K562 (cell line): ENCODE data around the gene ZNF333. TPM values are rescaled to one million over a fixed set of nuclear protein-coding genes. Genes with fewer than 3 reads are reported as not detected.
"Not testable (repeated sequence)": the region's sequence is repeated elsewhere in the genome, so short reads cannot be mapped to it uniquely, and the experiment has no call there.

ENCODE experiments used
- ATAC-seq: fragments of 200-7000 bp; cut with Tn5 transposase; 3 replicates; pipeline ENCODE4 v1.9.1; 2020; ENCODE audit warnings: moderate library complexity
- BruUV-seq: library from RNA; stranded (reverse); fragments of 400-500 nt; replicated peaks from 2 replicates; lab custom pipeline; 2021; lab: Mats Ljungman, UMichigan
- CTCF ChIA-PET: fragments of 300-600 bp; formaldehyde crosslinking; extraction: SDS; loops from one replicate; lab custom pipeline; 2021; ENCODE audit warnings: low intra/inter-chr PET ratio; lab: Yijun Ruan, JAX
- POLR2A ChIA-PET: fragments of 300-600, 350-650 bp; sonication (Branson Sonifier 250); formaldehyde crosslinking; extraction: SDS; loops from one replicate; lab custom pipeline; 2021; ENCODE audit warnings: antibody characterized with exemption, inconsistent platforms; lab: Yijun Ruan, JAX
- DNase-seq, 4 experiments: peaks; one replicate each; pipeline versions ENCODE4 v3.0.0 to v3.0.0-alpha.2; 2011 to 2018; ENCODE audit warnings: low spot score in 3 of 4, mixed read lengths in 3 of 4; ENCODE audit errors: extremely low read depth in 1 of 4
- FAIRE-seq: peaks from 2 replicates; lab custom pipeline; 2011; peaks lifted over from hg19 to GRCh38; lab: Jason Lieb, UNC
- H2AFZ ChIP-seq: 2 replicates; pipeline ENCODE4 v1.6.0; 2011; ENCODE audit warnings: low read depth, low read length, control low read depth, inconsistent platforms
- H3K27ac ChIP-seq: fragments of 200-600 bp; 3 replicates; pipeline ENCODE4 v1.8.0; 2011; ENCODE audit warnings: low read depth, mild to moderate bottlenecking, control low read depth, inconsistent platforms, low read length, moderate library complexity, mixed read lengths; ENCODE audit errors: extremely low read depth
- H3K27me3 ChIP-seq, 2 experiments: fragments of 300-600 bp in 1 of 2; 2 replicates in 1 of 2; 3 replicates in 1 of 2; pipeline versions ENCODE4 v1.6.0 to v1.8.0; 2011; ENCODE audit warnings: inconsistent platforms in 2 of 2, low read length in 2 of 2, mild to moderate bottlenecking in 1 of 2, mixed read lengths in 1 of 2, moderate library complexity in 1 of 2; ENCODE audit not compliant: control insufficient read depth in 2 of 2, insufficient read depth in 2 of 2
- H3K36me3 ChIP-seq: fragments of 300-600 bp; 3 replicates; pipeline ENCODE4 v1.8.0; 2011; ENCODE audit warnings: mild to moderate bottlenecking, low read length, inconsistent platforms; ENCODE audit not compliant: control insufficient read depth, insufficient read depth
- H3K4me1 ChIP-seq, 2 experiments: fragments of 200-600 bp in 1 of 2; replicated peaks in 1 of 2; 2 replicates in 1 of 2; 3 replicates in 1 of 2; pipeline versions ENCODE4 v1.5.1 to v1.8.0; 2011; ENCODE audit warnings: inconsistent platforms in 2 of 2, low read length in 2 of 2, mild to moderate bottlenecking in 1 of 2, mixed read lengths in 1 of 2, moderate library complexity in 1 of 2; ENCODE audit not compliant: control insufficient read depth in 2 of 2, insufficient read depth in 2 of 2
- H3K4me2 ChIP-seq: 2 replicates; pipeline ENCODE4 v1.6.1; 2011; ENCODE audit warnings: low read length, control low read depth, inconsistent platforms, mixed read lengths; ENCODE audit not compliant: insufficient read depth
- H3K4me3 ChIP-seq: fragments of 200-600 bp; sonication (generic), shearing (Covaris generic); 2 replicates; pipeline ENCODE4 v1.5.1; 2016; ENCODE audit warnings: control low read depth, inconsistent platforms
- H3K79me2 ChIP-seq: fragments of 200-600 bp; 3 replicates; pipeline ENCODE4 v1.8.0; 2011; ENCODE audit warnings: low read length, inconsistent platforms; ENCODE audit not compliant: control insufficient read depth, insufficient read depth
- H3K9ac ChIP-seq, 2 experiments: 2 replicates each; pipeline versions ENCODE4 v1.6.0 to v1.6.1; 2011; ENCODE audit warnings: low read depth in 2 of 2, low read length in 2 of 2, control low read depth in 1 of 2, inconsistent platforms in 1 of 2, mild to moderate bottlenecking in 1 of 2, mixed read lengths in 1 of 2; ENCODE audit not compliant: insufficient read depth in 1 of 2
- H3K9me1 ChIP-seq: one replicate; pipeline ENCODE4 v1.6.0; 2011; ENCODE audit warnings: inconsistent platforms, mild to moderate bottlenecking, low read length, moderate library complexity; ENCODE audit not compliant: control insufficient read depth, insufficient read depth
- H3K9me3 ChIP-seq: replicated peaks from 2 replicates; pipeline ENCODE4 v1.5.1; 2011; ENCODE audit warnings: low read depth, low read length, inconsistent platforms; ENCODE audit not compliant: control insufficient read depth, insufficient read depth
- H4K20me1 ChIP-seq: replicated peaks from 2 replicates; pipeline ENCODE4 v1.6.1; 2011; ENCODE audit warnings: low read length, inconsistent platforms, mixed read lengths; ENCODE audit not compliant: control insufficient read depth, insufficient read depth
- LCOR ChIP-seq: sonication (generic); formaldehyde crosslinking; IDR thresholded peaks from 2 replicates; pipeline ENCODE4 v1.8.0; 2022; ENCODE audit warnings: mild to moderate bottlenecking, missing genetic modification reagents
- NCOR1 ChIP-seq: fragments of 450-650 bp; IDR thresholded peaks from 2 replicates; pipeline ENCODE4 v1.6.1; 2016; ENCODE audit warnings: mild to moderate bottlenecking, moderate library complexity
- SIN3A ChIP-seq, 2 experiments: fragments of 150-350 bp in 1 of 2; IDR thresholded peaks; 2 replicates each; pipeline ENCODE4 v1.6.1; 2011 to 2016; ENCODE audit warnings: borderline replicate concordance in 2 of 2, low read depth in 2 of 2, low read length in 2 of 2, mild to moderate bottlenecking in 2 of 2, moderate library complexity in 2 of 2; ENCODE audit not compliant: control insufficient read depth in 1 of 2
- STAT5B ChIP-seq: fragments of 250-450 bp; sonication (Bioruptor Pico); IDR thresholded peaks from 2 replicates; pipeline ENCODE4 v1.8.0; 2021; ENCODE audit warnings: mild to moderate bottlenecking, inconsistent platforms
- TSC22D4 ChIP-seq: fragments of 450-650 bp; IDR thresholded peaks from 2 replicates; pipeline ENCODE4 v1.6.1; 2016; ENCODE audit warnings: missing genetic modification characterization, missing biosample characterization, control low read depth
- ZNF23 ChIP-seq: fragments of 250-450 bp; sonication (Bioruptor Pico); IDR thresholded peaks from 2 replicates; pipeline ENCODE4 v1.4.0; 2020; ENCODE audit warnings: mild to moderate bottlenecking
- WGBS: fragments of 100-300 bp; shearing (Covaris generic); methylation state at CpG from one replicate; pipeline ENCODE4 v1.1.6; 2016; ENCODE audit warnings: low coverage, mixed read lengths; ENCODE audit not compliant: insufficient coverage; ENCODE audit errors: missing lambda C conversion rate; 5-methylcytosine and 5-hydroxymethylcytosine counted together
- in situ Hi-C: fragments of 300-500 bp; cut with MboI; formaldehyde crosslinking; loops from 4 replicates; pipeline ENCODE4 v1.15.0; 2018; ENCODE audit warnings: inconsistent platforms, mixed read lengths
- intact Hi-C: fragments of 100-400 bp; cut with micrococcal nuclease; formaldehyde crosslinking; loops from 2 replicates; pipeline ENCODE4 v1.14.2; 2022
- polyA plus RNA-seq, 8 experiments: library from polyadenylated mRNA; depleted of rRNA in 4 of 8; stranded (reverse) in 5 of 8; unstranded in 3 of 8; fragments of >200 nt; fragmentation: Nextera tagmentation in 2 of 8; fragmentation: Illumina TruSeq in 1 of 8; extraction: Ambion mirVana in 2 of 8; extraction: Trizol in 1 of 8; gene quantifications; 2 replicates each; pipeline versions ENCODE4 v1.2.1 to v1.2.3, GENCODE V29; 2011 to 2014; ENCODE audit warnings: inconsistent platforms in 1 of 8, missing spikeins in 1 of 8
- total RNA-seq, 7 experiments: library from RNA; depleted of rRNA in 6 of 7; stranded (reverse); fragments of >200 nt in 6 of 7; fragmentation: Illumina TruSeq in 2 of 7; extraction: Trizol in 2 of 7; gene quantifications; 2 replicates each; pipeline versions ENCODE4 v1.2.1 to v1.2.3, GENCODE V29; 2011 to 2021; ENCODE audit warnings: low replicate concordance in 1 of 7
- TF ChIP-seq, protein P1 (sequence below): fragments of 450-650 bp; IDR thresholded peaks from 2 replicates; pipeline ENCODE4 v1.6.1; 2016; ENCODE audit warnings: mild to moderate bottlenecking, moderate library complexity
- TF ChIP-seq, protein P2 (sequence below): fragments of 250-450 bp; sonication (Bioruptor Pico); IDR thresholded peaks from 2 replicates; pipeline ENCODE4 v1.4.0; 2020; ENCODE audit warnings: borderline replicate concordance

The ZNF333 gene
- total and polyA plus RNA-seq, 9 of the 15 experiments (the other 6 are each of a cell fraction or from before 2014, with no cell fraction given) = 2.8 to 10.3 (median 6.3) TPM

DNA sequence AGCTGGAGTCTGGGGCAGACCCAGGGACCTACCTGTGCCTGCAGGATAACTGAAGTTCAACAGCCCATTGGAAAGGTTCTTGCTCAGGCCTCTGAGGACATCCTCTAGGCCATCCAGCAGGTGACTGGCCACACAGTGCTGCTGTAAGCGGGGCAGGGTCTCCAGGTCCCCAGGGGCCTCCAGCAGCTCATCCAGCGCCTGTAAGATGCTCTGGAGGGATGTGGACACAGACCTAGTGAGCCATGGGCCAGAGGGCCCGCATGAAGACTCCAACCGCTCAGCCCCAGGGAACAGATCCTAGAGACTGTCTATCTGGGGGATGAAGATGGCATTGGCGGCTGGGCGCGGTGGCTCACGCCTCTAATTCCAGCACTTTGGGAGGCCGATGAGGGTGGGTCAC lies 74.6 kb downstream of the ZNF333 start (continued):
- TF ChIP-seq, protein P1, sequence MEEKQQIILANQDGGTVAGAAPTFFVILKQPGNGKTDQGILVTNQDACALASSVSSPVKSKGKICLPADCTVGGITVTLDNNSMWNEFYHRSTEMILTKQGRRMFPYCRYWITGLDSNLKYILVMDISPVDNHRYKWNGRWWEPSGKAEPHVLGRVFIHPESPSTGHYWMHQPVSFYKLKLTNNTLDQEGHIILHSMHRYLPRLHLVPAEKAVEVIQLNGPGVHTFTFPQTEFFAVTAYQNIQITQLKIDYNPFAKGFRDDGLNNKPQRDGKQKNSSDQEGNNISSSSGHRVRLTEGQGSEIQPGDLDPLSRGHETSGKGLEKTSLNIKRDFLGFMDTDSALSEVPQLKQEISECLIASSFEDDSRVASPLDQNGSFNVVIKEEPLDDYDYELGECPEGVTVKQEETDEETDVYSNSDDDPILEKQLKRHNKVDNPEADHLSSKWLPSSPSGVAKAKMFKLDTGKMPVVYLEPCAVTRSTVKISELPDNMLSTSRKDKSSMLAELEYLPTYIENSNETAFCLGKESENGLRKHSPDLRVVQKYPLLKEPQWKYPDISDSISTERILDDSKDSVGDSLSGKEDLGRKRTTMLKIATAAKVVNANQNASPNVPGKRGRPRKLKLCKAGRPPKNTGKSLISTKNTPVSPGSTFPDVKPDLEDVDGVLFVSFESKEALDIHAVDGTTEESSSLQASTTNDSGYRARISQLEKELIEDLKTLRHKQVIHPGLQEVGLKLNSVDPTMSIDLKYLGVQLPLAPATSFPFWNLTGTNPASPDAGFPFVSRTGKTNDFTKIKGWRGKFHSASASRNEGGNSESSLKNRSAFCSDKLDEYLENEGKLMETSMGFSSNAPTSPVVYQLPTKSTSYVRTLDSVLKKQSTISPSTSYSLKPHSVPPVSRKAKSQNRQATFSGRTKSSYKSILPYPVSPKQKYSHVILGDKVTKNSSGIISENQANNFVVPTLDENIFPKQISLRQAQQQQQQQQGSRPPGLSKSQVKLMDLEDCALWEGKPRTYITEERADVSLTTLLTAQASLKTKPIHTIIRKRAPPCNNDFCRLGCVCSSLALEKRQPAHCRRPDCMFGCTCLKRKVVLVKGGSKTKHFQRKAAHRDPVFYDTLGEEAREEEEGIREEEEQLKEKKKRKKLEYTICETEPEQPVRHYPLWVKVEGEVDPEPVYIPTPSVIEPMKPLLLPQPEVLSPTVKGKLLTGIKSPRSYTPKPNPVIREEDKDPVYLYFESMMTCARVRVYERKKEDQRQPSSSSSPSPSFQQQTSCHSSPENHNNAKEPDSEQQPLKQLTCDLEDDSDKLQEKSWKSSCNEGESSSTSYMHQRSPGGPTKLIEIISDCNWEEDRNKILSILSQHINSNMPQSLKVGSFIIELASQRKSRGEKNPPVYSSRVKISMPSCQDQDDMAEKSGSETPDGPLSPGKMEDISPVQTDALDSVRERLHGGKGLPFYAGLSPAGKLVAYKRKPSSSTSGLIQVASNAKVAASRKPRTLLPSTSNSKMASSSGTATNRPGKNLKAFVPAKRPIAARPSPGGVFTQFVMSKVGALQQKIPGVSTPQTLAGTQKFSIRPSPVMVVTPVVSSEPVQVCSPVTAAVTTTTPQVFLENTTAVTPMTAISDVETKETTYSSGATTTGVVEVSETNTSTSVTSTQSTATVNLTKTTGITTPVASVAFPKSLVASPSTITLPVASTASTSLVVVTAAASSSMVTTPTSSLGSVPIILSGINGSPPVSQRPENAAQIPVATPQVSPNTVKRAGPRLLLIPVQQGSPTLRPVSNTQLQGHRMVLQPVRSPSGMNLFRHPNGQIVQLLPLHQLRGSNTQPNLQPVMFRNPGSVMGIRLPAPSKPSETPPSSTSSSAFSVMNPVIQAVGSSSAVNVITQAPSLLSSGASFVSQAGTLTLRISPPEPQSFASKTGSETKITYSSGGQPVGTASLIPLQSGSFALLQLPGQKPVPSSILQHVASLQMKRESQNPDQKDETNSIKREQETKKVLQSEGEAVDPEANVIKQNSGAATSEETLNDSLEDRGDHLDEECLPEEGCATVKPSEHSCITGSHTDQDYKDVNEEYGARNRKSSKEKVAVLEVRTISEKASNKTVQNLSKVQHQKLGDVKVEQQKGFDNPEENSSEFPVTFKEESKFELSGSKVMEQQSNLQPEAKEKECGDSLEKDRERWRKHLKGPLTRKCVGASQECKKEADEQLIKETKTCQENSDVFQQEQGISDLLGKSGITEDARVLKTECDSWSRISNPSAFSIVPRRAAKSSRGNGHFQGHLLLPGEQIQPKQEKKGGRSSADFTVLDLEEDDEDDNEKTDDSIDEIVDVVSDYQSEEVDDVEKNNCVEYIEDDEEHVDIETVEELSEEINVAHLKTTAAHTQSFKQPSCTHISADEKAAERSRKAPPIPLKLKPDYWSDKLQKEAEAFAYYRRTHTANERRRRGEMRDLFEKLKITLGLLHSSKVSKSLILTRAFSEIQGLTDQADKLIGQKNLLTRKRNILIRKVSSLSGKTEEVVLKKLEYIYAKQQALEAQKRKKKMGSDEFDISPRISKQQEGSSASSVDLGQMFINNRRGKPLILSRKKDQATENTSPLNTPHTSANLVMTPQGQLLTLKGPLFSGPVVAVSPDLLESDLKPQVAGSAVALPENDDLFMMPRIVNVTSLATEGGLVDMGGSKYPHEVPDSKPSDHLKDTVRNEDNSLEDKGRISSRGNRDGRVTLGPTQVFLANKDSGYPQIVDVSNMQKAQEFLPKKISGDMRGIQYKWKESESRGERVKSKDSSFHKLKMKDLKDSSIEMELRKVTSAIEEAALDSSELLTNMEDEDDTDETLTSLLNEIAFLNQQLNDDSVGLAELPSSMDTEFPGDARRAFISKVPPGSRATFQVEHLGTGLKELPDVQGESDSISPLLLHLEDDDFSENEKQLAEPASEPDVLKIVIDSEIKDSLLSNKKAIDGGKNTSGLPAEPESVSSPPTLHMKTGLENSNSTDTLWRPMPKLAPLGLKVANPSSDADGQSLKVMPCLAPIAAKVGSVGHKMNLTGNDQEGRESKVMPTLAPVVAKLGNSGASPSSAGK = no peak
- TF ChIP-seq ZNF23 (CRISPR knock-in tag) = no peak
- no peak for TF ChIP-seq TSC22D4
- TF ChIP-seq, protein P2, sequence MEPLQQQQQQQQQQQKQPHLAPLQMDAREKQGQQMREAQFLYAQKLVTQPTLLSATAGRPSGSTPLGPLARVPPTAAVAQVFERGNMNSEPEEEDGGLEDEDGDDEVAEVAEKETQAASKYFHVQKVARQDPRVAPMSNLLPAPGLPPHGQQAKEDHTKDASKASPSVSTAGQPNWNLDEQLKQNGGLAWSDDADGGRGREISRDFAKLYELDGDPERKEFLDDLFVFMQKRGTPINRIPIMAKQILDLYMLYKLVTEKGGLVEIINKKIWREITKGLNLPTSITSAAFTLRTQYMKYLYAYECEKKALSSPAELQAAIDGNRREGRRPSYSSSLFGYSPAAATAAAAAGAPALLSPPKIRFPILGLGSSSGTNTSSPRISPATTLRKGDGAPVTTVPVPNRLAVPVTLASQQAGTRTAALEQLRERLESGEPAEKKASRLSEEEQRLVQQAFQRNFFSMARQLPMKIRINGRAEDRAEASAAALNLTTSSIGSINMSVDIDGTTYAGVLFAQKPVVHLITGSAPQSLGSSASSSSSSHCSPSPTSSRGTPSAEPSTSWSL = no peak
- TF ChIP-seq STAT5B = no peak
- no peak for TF ChIP-seq SIN3A (IDR thresholded peaks at IDR 0.05; ENCODE audit: borderline replicate concordance in 2 of 2, control insufficient read depth in 1 of 2, low read depth in 2 of 2, low read length in 2 of 2)
- no peak for TF ChIP-seq LCOR (CRISPR knock-in tag)
- no peak for TF ChIP-seq NCOR1
- TF ChIP-seq, all 486 proteins: peak for 0

DNA sequence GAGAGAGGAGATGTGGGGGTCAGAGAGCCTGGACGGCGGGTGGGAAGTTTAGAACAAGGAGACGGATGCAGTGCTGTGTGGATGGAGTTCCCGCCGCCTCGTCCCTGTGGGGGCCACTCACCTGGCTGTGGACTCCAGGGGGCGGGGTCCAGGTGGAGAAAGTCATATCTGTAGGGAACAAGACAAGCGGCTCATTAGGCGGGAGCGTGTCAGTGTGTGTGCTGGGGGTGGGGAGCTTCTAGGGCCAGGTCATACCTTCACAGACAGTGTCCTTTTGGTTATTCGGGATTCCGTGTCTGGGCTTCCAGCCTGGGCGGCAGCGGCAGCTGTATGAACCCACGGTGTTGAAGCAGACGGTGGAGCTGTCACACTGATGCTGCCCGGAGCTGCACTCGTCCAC lies 75.6 kb downstream of the ZNF333 start:
- H4K20me1 ChIP-seq, H3K27me3 ChIP-seq, H2AFZ ChIP-seq, DNase-seq, H3K79me2 ChIP-seq, H3K9ac ChIP-seq, intact Hi-C loops, POLR2A ChIA-PET, H3K4me1 ChIP-seq, FAIRE-seq, H3K27ac ChIP-seq, H3K9me1 ChIP-seq, H3K4me2 ChIP-seq, H3K9me3 ChIP-seq, H3K4me3 ChIP-seq, ATAC-seq, CTCF ChIA-PET, BruUV-seq: not testable (repeated sequence)
- H3K36me3 ChIP-seq = peaks cover 71% of the 10 kb centered on the region; the same call in 2 of the 3 replicates
- in situ Hi-C loops = loop anchor here (5.0 kb wide), 1 partner anchor 368 kb away; no protein-coding TSS in a partner anchor
- 100% methylated on average over 4 of the region's 18 CpGs for WGBS
